H1 (cell line): ENCODE measurements around the gene TSPAN5. TPM values are rescaled to one million over a fixed set of nuclear protein-coding genes. Genes with fewer than 3 reads are reported as not detected.

Source experiments
- BCL11A ChIP-seq, 2 experiments: IDR thresholded peaks; one replicate each; pipeline ENCODE4 v1.6.1; 2011; ENCODE audit warnings: low read depth in 2 of 2, low read length in 2 of 2, mild to moderate bottlenecking in 2 of 2
- CBX8 ChIP-seq: fragments of 300-800, 300-1000 bp; sonication (generic); IDR thresholded peaks from 2 replicates; pipeline ENCODE4 v1.7.1; 2016; ENCODE audit warnings: low read depth, low read length, borderline replicate concordance
- KDM1A ChIP-seq: fragments of 200-600, 300-600 bp; sonication (generic); IDR thresholded peaks from 2 replicates; pipeline ENCODE4 v1.7.1; 2016; ENCODE audit warnings: mild to moderate bottlenecking, low read length, borderline replicate concordance
- RBBP5 ChIP-seq: IDR thresholded peaks from 2 replicates; pipeline ENCODE4 v1.7.1; 2012; ENCODE audit warnings: low read depth, mild to moderate bottlenecking, inconsistent platforms, low read length, moderate library complexity, borderline replicate concordance
- TAF1 ChIP-seq: IDR thresholded peaks from 2 replicates; pipeline ENCODE4 v1.6.1; 2011; ENCODE audit warnings: mild to moderate bottlenecking, low read depth, low read length
- ZNF274 ChIP-seq: IDR thresholded peaks from 2 replicates; pipeline ENCODE4 v1.7.0; 2012; ENCODE audit warnings: low read length, borderline replicate concordance; ENCODE audit errors: extremely low read depth
- polyA plus RNA-seq, 7 experiments: library from polyadenylated mRNA; depleted of rRNA in 3 of 7; stranded (reverse) in 5 of 7; unstranded in 2 of 7; fragments of >200 nt in 5 of 7; fragments of 200-250 nt in 2 of 7; gene quantifications; 1 replicate in 5 of 7; 2 replicates in 1 of 7; 4 replicates in 1 of 7; pipeline versions ENCODE4 v1.2.1 to v1.2.3, GENCODE V29; 2011 to 2013; ENCODE audit warnings: missing spikeins in 2 of 7, mixed read lengths in 2 of 7
- total RNA-seq: library from RNA; stranded (reverse); fragmentation: NEBNext Ultra II Directional; extraction: Animal tissue kit (Norgen Biotek cat#: 25700); gene quantifications from 2 replicates; pipeline ENCODE4 v1.2.1, GENCODE V29; 2021
- TF ChIP-seq, protein P1 (sequence below): IDR thresholded peaks from 2 replicates; pipeline ENCODE4 v1.6.1; 2012; ENCODE audit warnings: low read length, inconsistent platforms

TSPAN5 gene
- total and polyA plus RNA-seq, 2 of the 8 experiments (the other 6 are each of a cell fraction or from before 2014, with no cell fraction given), result 17.6 to 21.2 TPM

- TF ChIP-seq RBBP5, result no peak
- no peak for TF ChIP-seq ZNF274
- TF ChIP-seq BCL11A (IDR thresholded peaks at IDR 0.05; ENCODE audit: low read depth in 2 of 2, low read length in 2 of 2), result no peak
- no peak for TF ChIP-seq TAF1
- no peak for TF ChIP-seq CBX8
- TF ChIP-seq, protein P1, sequence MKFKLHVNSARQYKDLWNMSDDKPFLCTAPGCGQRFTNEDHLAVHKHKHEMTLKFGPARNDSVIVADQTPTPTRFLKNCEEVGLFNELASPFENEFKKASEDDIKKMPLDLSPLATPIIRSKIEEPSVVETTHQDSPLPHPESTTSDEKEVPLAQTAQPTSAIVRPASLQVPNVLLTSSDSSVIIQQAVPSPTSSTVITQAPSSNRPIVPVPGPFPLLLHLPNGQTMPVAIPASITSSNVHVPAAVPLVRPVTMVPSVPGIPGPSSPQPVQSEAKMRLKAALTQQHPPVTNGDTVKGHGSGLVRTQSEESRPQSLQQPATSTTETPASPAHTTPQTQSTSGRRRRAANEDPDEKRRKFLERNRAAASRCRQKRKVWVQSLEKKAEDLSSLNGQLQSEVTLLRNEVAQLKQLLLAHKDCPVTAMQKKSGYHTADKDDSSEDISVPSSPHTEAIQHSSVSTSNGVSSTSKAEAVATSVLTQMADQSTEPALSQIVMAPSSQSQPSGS, result no peak
- TF ChIP-seq KDM1A, result no peak
- TF ChIP-seq, all 59 proteins: peak for 0
Observed at GRCh38 chr4:98466868-98467599, 191.4 kb downstream of the TSPAN5 start (continued).
